GM18873 (cell line): ENCODE data around the gene NCOA4.
"Not testable (repeated sequence)": the region's sequence is repeated elsewhere in the genome, so short reads cannot be mapped to it uniquely, and the experiment has no call there.

Experiments
- ATAC-seq: cut with Tn5 transposase; IDR thresholded peaks from one replicate; pipeline ENCODE4 v1.9.1; 2021; ENCODE audit warnings: mild to moderate bottlenecking, moderate library complexity, moderate number of reproducible peaks; ENCODE audit not compliant: unreplicated experiment, low FRiP score

The NCOA4 gene

GRCh38 chr10:45997994-45998763 lies 32.2 kb downstream of the NCOA4 start:
- ATAC-seq: no peak

DNA sequence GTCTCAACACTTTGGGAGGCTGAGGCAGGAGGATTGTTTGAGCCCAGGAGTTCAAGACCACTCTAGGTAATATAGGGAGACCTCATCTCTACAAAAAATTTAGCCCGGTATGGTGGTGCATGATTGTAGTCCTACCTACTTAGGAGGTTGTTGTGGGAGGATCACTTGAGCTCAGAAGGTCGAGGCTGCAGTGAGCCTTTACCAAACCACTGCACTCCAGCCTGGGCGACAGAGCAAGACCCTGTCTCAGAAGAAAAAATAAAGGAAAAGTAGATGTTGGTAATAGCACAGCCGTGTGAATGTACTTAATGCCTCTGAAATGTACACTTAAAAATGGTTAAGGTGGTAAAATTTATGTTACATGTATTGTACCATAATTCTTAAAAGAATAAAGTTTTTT lies 32.9 kb downstream of the NCOA4 start:
- no peak for ATAC-seq

DNA sequence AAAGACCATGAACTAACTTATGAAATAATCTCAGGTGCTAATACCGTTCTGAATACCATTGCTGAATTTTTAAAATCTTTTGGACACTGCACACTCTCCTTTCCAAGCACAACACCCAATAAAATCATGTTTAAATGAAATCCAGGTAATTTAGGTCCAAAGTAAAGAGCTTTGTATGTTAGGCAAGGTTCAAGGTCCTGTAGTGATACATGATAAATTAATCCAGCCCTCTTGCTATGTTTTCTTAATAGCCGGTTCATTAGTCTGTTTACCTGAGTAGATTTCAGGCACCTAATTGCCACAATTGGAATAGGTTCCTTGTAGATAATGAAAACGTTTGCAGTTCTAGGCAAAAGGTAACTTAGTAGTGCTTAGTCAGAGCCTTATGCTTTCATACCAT lies 44.8 kb downstream of the NCOA4 start:
- ATAC-seq: not testable (repeated sequence)

GRCh38 chr10:45984473-45984872 lies 46.0 kb downstream of the NCOA4 start:
- not testable (repeated sequence) for ATAC-seq

DNA sequence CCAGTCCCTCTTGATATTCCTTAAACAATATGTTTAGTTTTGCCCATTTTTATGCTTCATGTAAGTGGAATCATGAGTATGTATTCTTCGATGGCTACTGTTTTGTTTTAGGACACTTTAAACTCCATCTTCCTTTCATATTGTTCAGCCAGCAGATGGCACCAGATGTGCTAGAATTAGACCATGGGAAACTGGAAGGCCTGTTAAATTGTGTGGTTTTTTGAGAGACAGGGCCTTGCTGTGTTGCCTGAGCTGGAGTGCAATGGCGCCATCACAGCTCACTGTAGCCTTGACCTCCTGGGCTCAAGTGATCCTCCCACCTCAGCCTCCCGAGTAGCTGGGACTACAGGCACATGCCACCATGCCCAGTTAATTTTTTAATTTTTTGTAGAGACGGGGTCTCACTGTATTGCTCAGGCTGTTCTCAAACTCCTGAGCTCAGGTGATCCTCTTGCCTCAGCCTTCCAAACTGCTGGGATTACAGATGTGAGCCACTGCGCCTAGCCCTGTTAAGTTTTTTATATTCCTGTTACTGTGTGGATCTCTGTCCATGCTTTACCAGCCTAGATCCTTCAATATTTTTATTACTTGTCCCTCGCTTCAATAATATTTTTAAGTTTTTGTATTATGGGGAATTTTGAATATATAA lies 46.8 kb downstream of the NCOA4 start:
- ATAC-seq: not testable (repeated sequence)

GRCh38 chr10:45981367-45981766 lies 49.1 kb downstream of the NCOA4 start:
- ATAC-seq: not testable (repeated sequence)

DNA sequence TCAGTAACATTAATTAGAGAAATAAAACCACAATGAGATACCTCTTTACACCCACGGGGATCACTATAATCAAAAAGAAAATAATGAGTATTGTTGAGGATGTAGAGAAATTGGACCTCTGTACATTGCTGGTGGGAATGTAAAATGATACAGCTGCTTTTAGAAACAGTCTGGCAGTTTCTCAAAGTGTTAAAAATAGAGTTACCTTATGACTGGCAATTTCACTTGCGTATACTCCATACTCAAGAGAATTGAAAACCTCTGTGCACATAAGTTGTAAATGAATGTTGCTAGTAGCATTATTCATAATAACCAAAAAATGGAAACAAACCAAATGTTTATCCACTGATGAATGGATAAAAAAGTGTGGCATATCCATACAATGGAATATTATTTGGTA lies 51.9 kb downstream of the NCOA4 start:
- ATAC-seq: peak; percentile 73

GRCh38 chr10:45974041-45974440 lies 56.4 kb downstream of the NCOA4 start:
- ATAC-seq: not testable (repeated sequence)

DNA sequence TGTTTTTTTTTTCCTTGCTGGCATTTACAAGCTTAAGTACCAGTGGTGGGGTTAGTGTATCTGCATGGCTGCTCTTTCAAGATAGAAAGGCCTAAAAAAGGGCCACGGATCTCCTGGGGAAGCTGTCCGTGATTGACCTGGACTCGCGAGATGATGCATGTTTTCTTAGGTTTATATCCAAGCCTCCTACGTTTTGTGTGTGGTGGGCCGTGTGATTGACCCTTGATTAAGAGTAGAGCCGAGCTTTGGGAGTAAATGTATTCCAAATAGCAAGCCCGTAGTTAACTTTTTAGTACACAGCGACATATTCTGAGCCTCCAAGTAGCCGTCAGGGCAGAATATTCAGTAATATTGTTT lies 57.6 kb downstream of the NCOA4 start:
- not testable (repeated sequence) for ATAC-seq

DNA sequence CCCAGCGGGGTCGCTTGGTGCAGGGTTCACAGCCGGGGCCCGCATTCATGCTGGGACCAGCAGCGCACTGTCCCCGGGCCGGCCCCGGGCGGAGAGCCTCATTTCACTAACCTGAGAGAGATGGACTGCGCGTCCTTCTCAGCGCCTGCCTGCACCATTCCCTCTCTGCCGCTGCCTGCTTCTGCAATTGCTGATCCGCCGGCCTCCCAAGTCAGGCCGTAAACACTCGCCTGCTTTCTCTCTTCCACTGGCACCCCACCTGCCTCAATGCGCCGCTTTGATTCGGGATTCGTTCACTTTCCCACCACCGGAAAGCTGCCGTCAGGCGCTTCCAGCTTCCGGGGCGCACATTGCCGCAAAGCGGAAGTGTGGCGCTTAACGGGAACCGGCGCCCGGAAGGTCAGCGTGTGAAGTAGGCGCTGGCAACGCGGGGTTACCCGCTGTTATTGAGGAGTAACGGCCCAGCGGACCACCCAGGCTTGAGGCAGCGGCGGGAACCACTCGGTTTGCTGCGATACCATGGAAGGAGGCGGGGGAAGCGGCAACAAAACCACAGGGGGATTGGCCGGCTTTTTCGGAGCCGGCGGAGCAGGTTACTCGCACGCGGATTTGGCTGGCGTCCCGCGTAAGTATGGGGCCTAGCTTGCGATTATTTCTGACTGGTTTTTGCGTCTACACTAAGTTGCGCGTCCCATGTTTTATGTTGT lies 58.2 kb downstream of the NCOA4 start, which contains the start of gene TIMM23:
Gene TIMM23 (plus strand): TSS at position 384 of the 707 bp plus-strand sequence. CDS start 136 bp downstream, at position 520.
- ATAC-seq: peak; percentile 62

GRCh38 chr10:45971742-45972105 lies 58.7 kb downstream of the NCOA4 start:
- peak; percentile 24 for ATAC-seq

- ATAC-seq: not testable (repeated sequence)
Measured at GRCh38 chr10:45971019-45971418, 59.4 kb downstream of the NCOA4 start.

- ATAC-seq: not testable (repeated sequence)
Measured at GRCh38 chr10:45962686-45963452, 67.6 kb downstream of the NCOA4 start.

DNA sequence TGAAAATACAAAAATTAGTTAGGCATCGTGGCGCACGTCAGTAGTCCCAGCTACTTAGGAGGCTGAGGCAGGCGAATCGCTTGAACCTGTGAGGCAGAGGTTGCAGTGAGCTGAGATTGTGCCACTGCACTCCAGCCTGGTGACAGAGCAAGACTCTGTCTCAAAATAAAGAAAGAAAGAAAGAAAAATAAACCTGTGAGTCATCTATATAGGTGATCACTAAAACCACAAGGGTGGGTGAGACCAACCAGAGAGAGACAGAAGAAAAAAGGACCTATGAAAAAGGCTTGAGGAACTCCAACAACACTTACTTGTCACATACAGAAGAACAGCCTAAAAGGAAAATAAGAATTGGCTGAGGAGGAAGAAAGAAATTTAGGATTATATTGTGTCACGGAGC lies 72.5 kb downstream of the NCOA4 start:
- ATAC-seq: not testable (repeated sequence)

GRCh38 chr10:45956634-45957033 lies 73.8 kb downstream of the NCOA4 start:
- not testable (repeated sequence) for ATAC-seq
